Measurements from ENCODE around the gene ACOX2.

- no peak for TF ChIP-seq POLR2A (IDR thresholded peaks at IDR 0.05)
- TF ChIP-seq CTCF (IDR thresholded peaks at IDR 0.05), result no peak
Observed at GRCh38 chr3:58569287-58570001, 32.5 kb upstream of the ACOX2 start.

Data from body of pancreas (tissue), 4 donors.